K562 (cell line): Measurements from ENCODE around the gene ABCA8. TPM values are rescaled to one million over a fixed set of nuclear protein-coding genes. Genes with fewer than 3 reads are reported as not detected.

ENCODE experiments used
- ARID1B ChIP-seq: fragments of 450-650 bp; IDR thresholded peaks from 2 replicates; pipeline ENCODE4 v1.6.1; 2016; ENCODE audit warnings: antibody characterized with exemption, mild to moderate bottlenecking, inconsistent platforms
- BRD9 ChIP-seq: fragments of 450-650 bp; IDR thresholded peaks from 2 replicates; pipeline ENCODE4 v1.6.1; 2018; ENCODE audit warnings: low read depth; ENCODE audit not compliant: partially characterized antibody
- CCAR2 ChIP-seq: fragments of 200-400 bp; formaldehyde crosslinking; IDR thresholded peaks from 2 replicates; pipeline ENCODE4 v1.6.1; 2017; ENCODE audit warnings: mild to moderate bottlenecking, low read depth, low read length
- CSDE1 ChIP-seq, 2 experiments: fragments of 450-650 bp; IDR thresholded peaks; 2 replicates each; pipeline ENCODE4 v1.6.1; 2016; ENCODE audit warnings: mild to moderate bottlenecking in 1 of 2
- GATAD2B ChIP-seq: fragments of 450-650 bp; IDR thresholded peaks from 2 replicates; pipeline ENCODE4 v1.6.1; 2017; ENCODE audit warnings: mild to moderate bottlenecking, borderline replicate concordance
- IFI16 ChIP-seq: fragments of 250-450 bp; sonication (Bioruptor Pico); IDR thresholded peaks from 2 replicates; pipeline ENCODE4 v2.1.2; 2022; ENCODE audit warnings: mild to moderate bottlenecking, inconsistent platforms
- JUN ChIP-seq, 2 experiments: sonication (generic) in 1 of 2; formaldehyde crosslinking in 1 of 2; IDR thresholded peaks; 2 replicates each; pipeline versions ENCODE4 v1.6.1 to v1.8.0; 2012 to 2022; ENCODE audit warnings: borderline replicate concordance in 2 of 2, mild to moderate bottlenecking in 2 of 2, improper control_type of control experiment in 1 of 2, low read depth in 1 of 2, low read length in 1 of 2, missing genetic modification reagents in 1 of 2
- JUND ChIP-seq, 2 experiments: IDR thresholded peaks; 2 replicates in 1 of 2; 3 replicates in 1 of 2; pipeline ENCODE4 v1.6.1; 2011; ENCODE audit warnings: borderline replicate concordance in 2 of 2, low read depth in 2 of 2, low read length in 2 of 2, improper control_type of control experiment in 1 of 2, missing biosample characterization in 1 of 2, missing genetic modification characterization in 1 of 2, missing genetic modification reagents in 1 of 2
- KLF1 ChIP-seq: fragments of 450-650 bp; IDR thresholded peaks from 2 replicates; pipeline ENCODE4 v1.6.1; 2016; ENCODE audit warnings: missing genetic modification characterization, missing compliant biosample characterization
- MCM2 ChIP-seq: fragments of 450-650 bp; IDR thresholded peaks from 2 replicates; pipeline ENCODE4 v1.6.1; 2017; ENCODE audit warnings: low read depth, mild to moderate bottlenecking
- NELFE ChIP-seq: IDR thresholded peaks from 2 replicates; pipeline ENCODE4 v1.6.1; 2011; ENCODE audit warnings: mild to moderate bottlenecking; ENCODE audit not compliant: insufficient read depth, insufficient read length
- NR4A1 ChIP-seq, 2 experiments: fragments of 250-450 bp in 1 of 2; fragments of 450-650 bp in 1 of 2; sonication (Bioruptor Pico) in 1 of 2; IDR thresholded peaks; 2 replicates each; pipeline versions ENCODE4 v1.4.0 to v1.6.1; 2016 to 2020; ENCODE audit warnings: mild to moderate bottlenecking in 2 of 2, missing compliant biosample characterization in 1 of 2, missing genetic modification characterization in 1 of 2, moderate library complexity in 1 of 2
- RCOR1 ChIP-seq, 2 experiments: IDR thresholded peaks; 2 replicates each; pipeline ENCODE4 v1.6.1; 2012; ENCODE audit warnings: low read depth in 2 of 2, low read length in 2 of 2, borderline replicate concordance in 1 of 2, improper control_type of control experiment in 1 of 2
- SETDB1 ChIP-seq: IDR thresholded peaks from one replicate; pipeline ENCODE4 v1.6.1; 2012; ENCODE audit warnings: low read length, control low read depth, inconsistent platforms
- SMARCB1 ChIP-seq: IDR thresholded peaks from 2 replicates; pipeline ENCODE4 v1.6.1; 2011; ENCODE audit warnings: improper control_type of control experiment, low read depth; ENCODE audit not compliant: insufficient read length
- SREBF1 ChIP-seq: fragments of 150-350 bp; IDR thresholded peaks from 2 replicates; pipeline ENCODE4 v1.6.1; 2014; ENCODE audit warnings: antibody characterized with exemption, low read depth, low read length, borderline replicate concordance
- TAF9B ChIP-seq: fragments of 450-650 bp; IDR thresholded peaks from 2 replicates; pipeline ENCODE4 v1.6.1; 2018; ENCODE audit warnings: mild to moderate bottlenecking; ENCODE audit not compliant: partially characterized antibody
- TBP ChIP-seq: optimal IDR thresholded peaks from 2 replicates; pipeline ENCODE3; 2011; ENCODE audit warnings: low read depth, low read length, improper control_type of control experiment
- TCF7 ChIP-seq: sonication (generic); IDR thresholded peaks from 2 replicates; pipeline ENCODE4 v1.6.1; 2016; ENCODE audit warnings: antibody characterized with exemption, borderline replicate concordance
- ZC3H11A ChIP-seq: IDR thresholded peaks from 2 replicates; pipeline ENCODE4 v1.6.1; 2012; ENCODE audit warnings: low read depth, low read length, improper control_type of control experiment
- ZNF41 ChIP-seq: fragments of 250-450 bp; sonication (Bioruptor Pico); conservative IDR thresholded peaks from 2 replicates; pipeline ENCODE4 v1.4.0; 2020; ENCODE audit warnings: mild to moderate bottlenecking
- ZNF583 ChIP-seq: fragments of 250-450 bp; sonication (Bioruptor Pico); IDR thresholded peaks from 2 replicates; pipeline ENCODE4 v1.4.0; 2020
- ZNF766 ChIP-seq: fragments of 200-800 bp; sonication (Bioruptor generic); conservative IDR thresholded peaks from 2 replicates; pipeline ENCODE4 v1.6.1; 2016; ENCODE audit warnings: missing genetic modification characterization, missing compliant biosample characterization
- ZSCAN29 ChIP-seq: fragments of 450-650 bp; IDR thresholded peaks from 2 replicates; pipeline ENCODE4 v1.6.1; 2017
- polyA plus RNA-seq, 8 experiments: library from polyadenylated mRNA; depleted of rRNA in 4 of 8; stranded (reverse) in 5 of 8; unstranded in 3 of 8; fragments of >200 nt; fragmentation: Nextera tagmentation in 2 of 8; fragmentation: Illumina TruSeq in 1 of 8; extraction: Ambion mirVana in 2 of 8; extraction: Trizol in 1 of 8; gene quantifications; 2 replicates each; pipeline versions ENCODE4 v1.2.1 to v1.2.3, GENCODE V29; 2011 to 2014; ENCODE audit warnings: inconsistent platforms in 1 of 8, missing spikeins in 1 of 8
- total RNA-seq, 7 experiments: library from RNA; depleted of rRNA in 6 of 7; stranded (reverse); fragments of >200 nt in 6 of 7; fragmentation: Illumina TruSeq in 2 of 7; extraction: Trizol in 2 of 7; gene quantifications; 2 replicates each; pipeline versions ENCODE4 v1.2.1 to v1.2.3, GENCODE V29; 2011 to 2021; ENCODE audit warnings: low replicate concordance in 1 of 7
- TF ChIP-seq, protein P1 (sequence below): fragments of 200-800 bp; sonication (Bioruptor generic); IDR thresholded peaks from 2 replicates; pipeline ENCODE4 v1.6.1; 2017; ENCODE audit warnings: missing genetic modification characterization, missing compliant biosample characterization
- TF ChIP-seq, protein P2 (sequence below), 2 experiments: IDR thresholded peaks; 2 replicates each; pipeline ENCODE4 v1.6.1; 2011; ENCODE audit warnings: borderline replicate concordance in 1 of 2, control low read depth in 1 of 2, low read depth in 1 of 2, low read length in 1 of 2, mild to moderate bottlenecking in 1 of 2, mixed read lengths in 1 of 2, moderate library complexity in 1 of 2; ENCODE audit not compliant: insufficient read depth in 1 of 2, insufficient read length in 1 of 2, poor library complexity in 1 of 2, severe bottlenecking in 1 of 2; ENCODE audit errors: extremely low read depth in 1 of 2
- TF ChIP-seq, protein P3 (sequence below): fragments of 450-650 bp; formaldehyde crosslinking; IDR thresholded peaks from 2 replicates; pipeline ENCODE4 v1.4.0; 2022; ENCODE audit warnings: missing genetic modification characterization

The ABCA8 gene
- total and polyA plus RNA-seq, 9 of the 15 experiments (the other 6 are each of a cell fraction or from before 2014, with no cell fraction given) = 1.8 to 13.2 (median 12.0) TPM

- peak; percentile 22 for TF ChIP-seq TBP
- TF ChIP-seq SREBF1 = no peak
- no peak for TF ChIP-seq KLF1 (tag)
- TF ChIP-seq ZC3H11A = no peak
- no peak for TF ChIP-seq TCF7
- TF ChIP-seq, protein P1, sequence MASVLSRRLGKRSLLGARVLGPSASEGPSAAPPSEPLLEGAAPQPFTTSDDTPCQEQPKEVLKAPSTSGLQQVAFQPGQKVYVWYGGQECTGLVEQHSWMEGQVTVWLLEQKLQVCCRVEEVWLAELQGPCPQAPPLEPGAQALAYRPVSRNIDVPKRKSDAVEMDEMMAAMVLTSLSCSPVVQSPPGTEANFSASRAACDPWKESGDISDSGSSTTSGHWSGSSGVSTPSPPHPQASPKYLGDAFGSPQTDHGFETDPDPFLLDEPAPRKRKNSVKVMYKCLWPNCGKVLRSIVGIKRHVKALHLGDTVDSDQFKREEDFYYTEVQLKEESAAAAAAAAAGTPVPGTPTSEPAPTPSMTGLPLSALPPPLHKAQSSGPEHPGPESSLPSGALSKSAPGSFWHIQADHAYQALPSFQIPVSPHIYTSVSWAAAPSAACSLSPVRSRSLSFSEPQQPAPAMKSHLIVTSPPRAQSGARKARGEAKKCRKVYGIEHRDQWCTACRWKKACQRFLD (CRISPR knock-in tag) = peak; percentile 71; the same call in 1 of the 2 replicates
- TF ChIP-seq BRD9 = no peak
- TF ChIP-seq SETDB1 = no peak
- no peak for TF ChIP-seq CCAR2
- no peak for TF ChIP-seq NR4A1 (CRISPR knock-in tag; IDR thresholded peaks at IDR 0.05)
- no peak for TF ChIP-seq NR4A1 (tag; IDR thresholded peaks at IDR 0.05)
- peak; percentile 77 for TF ChIP-seq JUN (IDR thresholded peaks at IDR 0.05; ENCODE audit: borderline replicate concordance, low read depth, low read length)
- no peak for TF ChIP-seq JUN (CRISPR knock-in tag; IDR thresholded peaks at IDR 0.05; ENCODE audit: borderline replicate concordance)
- TF ChIP-seq NELFE = no peak
- no peak for TF ChIP-seq GATAD2B
- no peak for TF ChIP-seq RCOR1 (IDR thresholded peaks at IDR 0.05; ENCODE audit: borderline replicate concordance in 1 of 2, low read depth in 2 of 2, low read length in 2 of 2)
- TF ChIP-seq ZNF583 = no peak
- TF ChIP-seq MCM2 = no peak
- peak; percentile 50 for TF ChIP-seq ARID1B
- no peak for TF ChIP-seq SMARCB1
- no peak for TF ChIP-seq ZNF41
- no peak for TF ChIP-seq TAF9B
- no peak for TF ChIP-seq ZSCAN29
- TF ChIP-seq IFI16 (CRISPR knock-in tag) = no peak
- TF ChIP-seq JUND (IDR thresholded peaks at IDR 0.05; ENCODE audit: borderline replicate concordance, low read depth, low read length) = peak; percentile 82
- peak; percentile 87; the same call in 2 of the 3 replicates for TF ChIP-seq JUND (tag; IDR thresholded peaks at IDR 0.05; ENCODE audit: borderline replicate concordance, low read depth, low read length)
- TF ChIP-seq ZNF766 (CRISPR knock-in tag) = peak; percentile 68; the same call in 1 of the 2 replicates
- TF ChIP-seq CSDE1 (IDR thresholded peaks at IDR 0.05) = no peak
- TF ChIP-seq, protein P2, sequence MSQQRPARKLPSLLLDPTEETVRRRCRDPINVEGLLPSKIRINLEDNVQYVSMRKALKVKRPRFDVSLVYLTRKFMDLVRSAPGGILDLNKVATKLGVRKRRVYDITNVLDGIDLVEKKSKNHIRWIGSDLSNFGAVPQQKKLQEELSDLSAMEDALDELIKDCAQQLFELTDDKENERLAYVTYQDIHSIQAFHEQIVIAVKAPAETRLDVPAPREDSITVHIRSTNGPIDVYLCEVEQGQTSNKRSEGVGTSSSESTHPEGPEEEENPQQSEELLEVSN (IDR thresholded peaks at IDR 0.05; ENCODE audit: borderline replicate concordance in 1 of 2, extremely low read depth in 1 of 2, insufficient read depth in 1 of 2, insufficient read length in 1 of 2, low read depth in 1 of 2, low read length in 1 of 2, poor library complexity in 1 of 2, severe bottlenecking in 1 of 2) = no peak
- TF ChIP-seq, protein P3, sequence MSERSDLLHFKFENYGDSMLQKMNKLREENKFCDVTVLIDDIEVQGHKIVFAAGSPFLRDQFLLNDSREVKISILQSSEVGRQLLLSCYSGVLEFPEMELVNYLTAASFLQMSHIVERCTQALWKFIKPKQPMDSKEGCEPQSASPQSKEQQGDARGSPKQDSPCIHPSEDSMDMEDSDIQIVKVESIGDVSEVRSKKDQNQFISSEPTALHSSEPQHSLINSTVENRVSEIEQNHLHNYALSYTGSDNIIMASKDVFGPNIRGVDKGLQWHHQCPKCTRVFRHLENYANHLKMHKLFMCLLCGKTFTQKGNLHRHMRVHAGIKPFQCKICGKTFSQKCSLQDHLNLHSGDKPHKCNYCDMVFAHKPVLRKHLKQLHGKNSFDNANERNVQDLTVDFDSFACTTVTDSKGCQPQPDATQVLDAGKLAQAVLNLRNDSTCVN = no peak
Measured at GRCh38 chr17:68909066-68909465, 46.1 kb downstream of the ABCA8 start (continued).
